Kidney (tissue), 14 donors: ENCODE results near the gene GMEB2. TPM values are rescaled to one million over a fixed set of nuclear protein-coding genes. Genes with fewer than 3 reads are reported as not detected.
A peak's percentile ranks its signal among the peaks of the same experiment; 100 is the strongest.

Source experiments
- DNase-seq, 5 donors: peaks; one replicate each; pipeline ENCODE4 v3.0.0-alpha.2; 2013 to 2020
- FAIRE-seq: peaks from 2 replicates; lab custom pipeline; 2012; peaks lifted over from hg19 to GRCh38; lab: Jason Lieb, UNC
- H3K27ac ChIP-seq, 2 donors: one replicate each; pipeline ENCODE4 v1.7.0; 2013; ENCODE audit warnings: low read depth in 2 of 2, low read length in 2 of 2, inconsistent platforms in 1 of 2
- H3K27me3 ChIP-seq: one replicate; pipeline ENCODE4 v1.7.1; 2013; ENCODE audit warnings: low read length, inconsistent platforms; ENCODE audit not compliant: control insufficient read depth, insufficient read depth
- H3K36me3 ChIP-seq, 3 donors: one replicate each; pipeline versions ENCODE4 v1.7.0 to v1.7.1; 2013; ENCODE audit warnings: low read length in 3 of 3, control low read depth in 1 of 3, inconsistent platforms in 1 of 3; ENCODE audit not compliant: insufficient read depth in 3 of 3, control insufficient read depth in 2 of 3
- H3K4me1 ChIP-seq, 3 donors: one replicate each; pipeline versions ENCODE4 v1.7.0 to v1.7.1; 2013; ENCODE audit warnings: low read length in 3 of 3, inconsistent platforms in 1 of 3, low read depth in 1 of 3; ENCODE audit not compliant: control insufficient read depth in 2 of 3, insufficient read depth in 2 of 3
- H3K4me3 ChIP-seq, 3 donors: one replicate each; pipeline versions ENCODE4 v1.7.0 to v1.8.1; 2013; ENCODE audit warnings: low read length in 3 of 3, control low read depth in 1 of 3, inconsistent platforms in 1 of 3
- H3K9ac ChIP-seq, 3 donors: one replicate each; pipeline versions ENCODE4 v1.7.0 to v1.7.1; 2013; ENCODE audit warnings: low read length in 3 of 3, control low read depth in 1 of 3, inconsistent platforms in 1 of 3
- H3K9me3 ChIP-seq, 3 donors: one replicate each; pipeline versions ENCODE4 v1.7.0 to v1.7.1; 2013; ENCODE audit warnings: low read length in 3 of 3, control low read depth in 1 of 3, inconsistent platforms in 1 of 3; ENCODE audit not compliant: control insufficient read depth in 2 of 3, insufficient read depth in 1 of 3
- intact Hi-C: fragments of 100-400 bp; cut with DNase I; formaldehyde crosslinking; loops from one replicate; pipeline ENCODE4 v1.11.1; 2022
- polyA plus RNA-seq: library from polyadenylated mRNA; stranded (reverse); fragments of 350-450 nt; fragmentation: Illumina TruSeq; extraction: RNeasy Lipid Tissue Mini Kit (QIAGEN cat#74804); gene quantifications from one replicate; pipeline ENCODE4 v1.2.3, GENCODE V29; 2014; ENCODE audit warnings: low read depth, low replicate concordance; ENCODE audit not compliant: insufficient read depth
- total RNA-seq: library from RNA; stranded (reverse); fragmentation: NEBNext Ultra II Directional; extraction: Animal tissue kit (Norgen Biotek cat#: 25700); gene quantifications from one replicate; pipeline ENCODE4 v1.2.1, GENCODE V29; 2021
- TF ChIP-seq, protein P1 (sequence below): IDR thresholded peaks from 3 replicates; pipeline ENCODE4 v1.5.1; 2012; ENCODE audit warnings: mild to moderate bottlenecking, moderate library complexity, borderline replicate concordance; ENCODE audit not compliant: insufficient read depth; ENCODE audit errors: extremely low read depth
- donor health status: control.
- donor health status: control.
- donor health status: control.
- donor health status: control.
- donor health status: control.
- donor health status: DM: yes; HTN: yes; CAD: no.
- donor health status: Normal renal cell carcinoma (clear cell type).

The GMEB2 gene
- total and polyA plus RNA-seq, 2 donors from 2014 or later: 6.1 to 13.4 TPM

DNA sequence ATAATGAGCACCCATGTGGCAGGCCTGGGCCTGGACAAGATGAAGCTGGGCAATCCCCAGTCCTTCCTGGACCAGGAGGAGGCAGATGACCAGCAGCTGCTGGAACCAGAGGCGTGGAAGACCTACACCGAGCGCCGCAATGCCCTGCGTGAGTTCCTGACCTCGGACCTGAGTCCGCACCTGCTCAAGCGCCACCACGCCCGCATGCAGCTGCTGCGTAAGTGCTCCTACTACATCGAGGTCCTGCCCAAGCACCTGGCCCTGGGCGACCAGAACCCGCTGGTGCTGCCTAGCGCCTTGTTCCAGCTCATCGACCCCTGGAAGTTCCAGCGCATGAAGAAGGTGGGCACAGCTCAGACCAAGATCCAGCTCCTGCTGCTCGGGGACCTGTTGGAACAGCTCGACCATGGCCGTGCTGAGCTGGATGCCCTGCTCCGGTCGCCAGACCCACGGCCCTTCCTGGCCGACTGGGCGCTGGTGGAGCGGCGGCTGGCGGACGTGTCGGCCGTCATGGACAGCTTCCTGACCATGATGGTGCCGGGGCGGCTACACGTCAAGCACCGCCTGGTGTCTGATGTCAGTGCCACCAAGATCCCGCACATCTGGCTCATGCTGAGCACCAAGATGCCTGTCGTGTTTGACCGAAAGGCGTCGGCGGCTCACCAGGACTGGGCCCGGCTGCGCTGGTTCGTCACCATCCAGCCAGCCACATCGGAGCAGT lies 71.1 kb downstream of the GMEB2 start:
- intact Hi-C loops: no loop called here
- Histone ChIP-seq H3K27me3 (no peaks in the 10 kb centered on the region), H3K4me1 (no peaks in the 10 kb centered on the region), H3K9ac (no peak overlapping the region), H3K4me3 (no peak overlapping the region), H3K27ac (no peak overlapping the region), H3K36me3 (peaks cover 0 to under 1% (median 0%) of the 10 kb centered on the region in 3 donors), H3K9me3 (no peaks in the 10 kb centered on the region)
- FAIRE-seq (no peak), DNase-seq (peak in 2 of 5 donors; percentile 31 to 39)
- TF ChIP-seq, protein P1, sequence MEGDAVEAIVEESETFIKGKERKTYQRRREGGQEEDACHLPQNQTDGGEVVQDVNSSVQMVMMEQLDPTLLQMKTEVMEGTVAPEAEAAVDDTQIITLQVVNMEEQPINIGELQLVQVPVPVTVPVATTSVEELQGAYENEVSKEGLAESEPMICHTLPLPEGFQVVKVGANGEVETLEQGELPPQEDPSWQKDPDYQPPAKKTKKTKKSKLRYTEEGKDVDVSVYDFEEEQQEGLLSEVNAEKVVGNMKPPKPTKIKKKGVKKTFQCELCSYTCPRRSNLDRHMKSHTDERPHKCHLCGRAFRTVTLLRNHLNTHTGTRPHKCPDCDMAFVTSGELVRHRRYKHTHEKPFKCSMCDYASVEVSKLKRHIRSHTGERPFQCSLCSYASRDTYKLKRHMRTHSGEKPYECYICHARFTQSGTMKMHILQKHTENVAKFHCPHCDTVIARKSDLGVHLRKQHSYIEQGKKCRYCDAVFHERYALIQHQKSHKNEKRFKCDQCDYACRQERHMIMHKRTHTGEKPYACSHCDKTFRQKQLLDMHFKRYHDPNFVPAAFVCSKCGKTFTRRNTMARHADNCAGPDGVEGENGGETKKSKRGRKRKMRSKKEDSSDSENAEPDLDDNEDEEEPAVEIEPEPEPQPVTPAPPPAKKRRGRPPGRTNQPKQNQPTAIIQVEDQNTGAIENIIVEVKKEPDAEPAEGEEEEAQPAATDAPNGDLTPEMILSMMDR: no peak

DNA sequence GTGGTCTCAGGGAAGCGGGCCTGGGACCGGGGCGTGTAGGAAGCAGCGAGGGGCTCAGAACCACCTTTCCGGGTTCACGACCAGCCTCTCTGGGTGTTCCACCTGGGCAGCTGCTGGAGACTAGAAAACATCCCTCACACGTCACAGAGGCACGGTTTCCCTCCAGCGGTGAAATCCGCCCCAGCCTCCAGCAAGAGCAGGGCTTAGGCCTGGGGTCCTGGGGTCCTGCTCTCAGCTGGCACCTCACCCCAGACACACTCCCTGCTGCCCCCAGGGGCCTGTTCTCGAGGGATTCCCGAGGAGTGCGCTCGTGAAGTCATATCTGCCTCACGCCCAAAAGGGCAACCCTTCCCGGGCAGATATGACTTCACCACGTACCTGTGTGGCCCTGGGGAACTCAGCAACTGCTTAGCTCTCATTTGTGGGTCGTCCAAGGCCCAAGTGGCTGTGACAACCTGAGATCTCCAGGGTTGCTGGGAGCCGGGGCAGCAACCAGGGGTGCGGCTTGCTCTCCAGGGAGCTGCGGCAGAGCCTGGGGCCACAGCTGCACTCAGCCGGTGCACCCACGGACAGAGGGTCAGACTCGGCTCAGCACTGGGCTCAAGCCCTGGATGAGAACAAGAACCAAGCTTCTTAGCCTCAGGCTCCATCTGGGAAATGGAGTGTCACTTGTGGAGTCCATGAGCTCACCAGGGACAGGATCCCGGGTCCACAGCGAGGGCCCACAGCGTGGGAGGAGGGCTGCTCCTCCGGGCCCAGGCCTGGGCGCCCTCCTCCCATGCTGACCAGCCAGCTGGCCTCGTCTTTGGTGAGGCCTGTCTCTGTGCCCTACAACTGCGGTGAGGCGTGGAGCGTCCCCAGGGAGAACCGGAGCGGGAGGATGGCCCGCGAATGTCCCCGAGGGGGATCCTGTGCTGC lies 72.3 kb downstream of the GMEB2 start:
- no peaks in the 10 kb centered on the region for H3K9me3 ChIP-seq
- intact Hi-C loops: no loop called here
- TF ChIP-seq, protein P1: no peak
- no peaks in the 10 kb centered on the region for H3K4me1 ChIP-seq
- no peaks in the 10 kb centered on the region for H3K36me3 ChIP-seq
- no peaks in the 10 kb centered on the region for H3K27me3 ChIP-seq
- no peak overlapping the region for H3K9ac ChIP-seq
- DNase-seq: peak in 2 of 5 donors; percentile 45 to 80
- H3K4me3 ChIP-seq: peak overlapping the region in 1 of 3 donors; percentile 16
- H3K27ac ChIP-seq: no peak overlapping the region
- FAIRE-seq: no peak

GRCh38 chr20:63553933-63554290 lies 73.0 kb downstream of the GMEB2 start, which contains the start of gene FNDC11:
TSS of gene FNDC11 (plus strand) at chr20:63554159. CDS start at chr20:63555664, 1,505 bp downstream.
- no peaks in the 10 kb centered on the region for H3K27me3 ChIP-seq
- no peaks in the 10 kb centered on the region for H3K4me1 ChIP-seq
- intact Hi-C loops: no loop called here
- TF ChIP-seq, protein P1: no peak
- H3K9ac ChIP-seq: no peak within 1 kb of the TSS
- FAIRE-seq (no peak), DNase-seq (peak; percentile 78 to 92 (median 88))
- no peaks in the 10 kb centered on the region for H3K9me3 ChIP-seq
- peak within 1 kb of the TSS in 2 of 3 donors; percentile 16 to 29 for H3K4me3 ChIP-seq
- no peak within 1 kb of the TSS for H3K27ac ChIP-seq
- H3K36me3 ChIP-seq: no peaks in the 10 kb centered on the region
